ENCODE measurements around the gene IKZF1.

DNA sequence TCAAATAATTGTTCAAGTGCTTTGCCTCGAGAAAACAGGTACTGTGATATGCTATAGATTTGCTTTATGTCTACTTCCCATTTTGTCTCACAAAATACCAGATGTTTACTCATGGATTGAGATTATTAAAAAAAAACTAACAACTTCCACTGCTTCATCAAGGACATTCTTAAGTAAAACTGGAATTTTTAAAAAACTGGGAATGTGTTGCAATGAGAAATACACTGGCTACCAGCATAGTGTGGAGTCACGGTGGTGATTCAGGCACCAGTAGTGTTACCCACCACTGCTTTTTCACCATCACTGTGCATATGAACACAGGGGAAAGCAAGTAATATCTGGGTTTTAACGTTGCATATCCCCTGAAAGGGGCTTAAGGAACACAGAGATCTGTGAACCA is 124.4 kb downstream of the IKZF1 start:
- TF ChIP-seq, protein P1, sequence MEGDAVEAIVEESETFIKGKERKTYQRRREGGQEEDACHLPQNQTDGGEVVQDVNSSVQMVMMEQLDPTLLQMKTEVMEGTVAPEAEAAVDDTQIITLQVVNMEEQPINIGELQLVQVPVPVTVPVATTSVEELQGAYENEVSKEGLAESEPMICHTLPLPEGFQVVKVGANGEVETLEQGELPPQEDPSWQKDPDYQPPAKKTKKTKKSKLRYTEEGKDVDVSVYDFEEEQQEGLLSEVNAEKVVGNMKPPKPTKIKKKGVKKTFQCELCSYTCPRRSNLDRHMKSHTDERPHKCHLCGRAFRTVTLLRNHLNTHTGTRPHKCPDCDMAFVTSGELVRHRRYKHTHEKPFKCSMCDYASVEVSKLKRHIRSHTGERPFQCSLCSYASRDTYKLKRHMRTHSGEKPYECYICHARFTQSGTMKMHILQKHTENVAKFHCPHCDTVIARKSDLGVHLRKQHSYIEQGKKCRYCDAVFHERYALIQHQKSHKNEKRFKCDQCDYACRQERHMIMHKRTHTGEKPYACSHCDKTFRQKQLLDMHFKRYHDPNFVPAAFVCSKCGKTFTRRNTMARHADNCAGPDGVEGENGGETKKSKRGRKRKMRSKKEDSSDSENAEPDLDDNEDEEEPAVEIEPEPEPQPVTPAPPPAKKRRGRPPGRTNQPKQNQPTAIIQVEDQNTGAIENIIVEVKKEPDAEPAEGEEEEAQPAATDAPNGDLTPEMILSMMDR (conservative IDR thresholded peaks at IDR 0.05; ENCODE audit: low read depth, low read length), result no peak
- TF ChIP-seq MXI1 (IDR thresholded peaks at IDR 0.05; ENCODE audit: borderline replicate concordance, low read depth, low read length), result no peak
- TF ChIP-seq MAFK (IDR thresholded peaks at IDR 0.05; ENCODE audit: low read depth, low read length), result no peak
- no peak for TF ChIP-seq CHD1 (IDR thresholded peaks at IDR 0.05; ENCODE audit: low read depth, low read length)
- TF ChIP-seq CEBPB (IDR thresholded peaks at IDR 0.05; ENCODE audit: low read depth, low read length), result no peak
- TF ChIP-seq MAZ (IDR thresholded peaks at IDR 0.05; ENCODE audit: borderline replicate concordance, low read depth, low read length), result no peak
- TF ChIP-seq RCOR1 (IDR thresholded peaks at IDR 0.05; ENCODE audit: insufficient replicate concordance, low read length), result no peak
- TF ChIP-seq POLR2A (IDR thresholded peaks at IDR 0.05; ENCODE audit: low read depth, low read length), result no peak
- TF ChIP-seq RFX5 (IDR thresholded peaks at IDR 0.05; ENCODE audit: low read depth, low read length), result no peak
